Progenitor cell of endocrine pancreas (in vitro differentiated cells): ENCODE measurements around the gene GNRHR. TPM values are rescaled to one million over a fixed set of nuclear protein-coding genes. Genes with fewer than 3 reads are reported as not detected.

Experiments used
- DNase-seq: peaks from one replicate; pipeline ENCODE4 v3.0.0; 2021; ENCODE audit warnings: low spot score; ENCODE audit not compliant: unreplicated experiment
- H3K27ac Mint-ChIP-seq: 2 replicates; pipeline ENCODE4 v1.8.0; 2021; ENCODE audit warnings: mild to moderate bottlenecking, moderate library complexity, mixed read lengths
- H3K27me3 Mint-ChIP-seq: 2 replicates; pipeline ENCODE4 v1.8.0; 2021; ENCODE audit warnings: mixed read lengths
- H3K36me3 Mint-ChIP-seq: 2 replicates; pipeline ENCODE4 v1.8.0; 2022; ENCODE audit warnings: mixed read lengths; ENCODE audit not compliant: insufficient read depth
- H3K4me1 Mint-ChIP-seq: 2 replicates; pipeline ENCODE4 v1.8.0; 2021; ENCODE audit warnings: low read depth, mixed read lengths
- H3K4me3 Mint-ChIP-seq: 2 replicates; pipeline ENCODE4 v1.8.0; 2021; ENCODE audit warnings: low read depth, mild to moderate bottlenecking, moderate library complexity, mixed read lengths
- H3K9me3 Mint-ChIP-seq: 2 replicates; pipeline ENCODE4 v1.8.0; 2021; ENCODE audit warnings: low read depth, mixed read lengths
- total RNA-seq: library from RNA; stranded (reverse); gene quantifications from 2 replicates; pipeline ENCODE4 v1.2.1, GENCODE V29; 2021
- TF ChIP-seq, protein P1 (sequence below): fragments of 200-600 bp; sonication (generic); IDR thresholded peaks from one replicate; pipeline ENCODE4 v1.5.0; 2021; ENCODE audit warnings: antibody characterized with exemption, mild to moderate bottlenecking; ENCODE audit not compliant: unreplicated experiment

GNRHR gene
- total RNA-seq, 1 donor from 2014 or later = not detected

DNA sequence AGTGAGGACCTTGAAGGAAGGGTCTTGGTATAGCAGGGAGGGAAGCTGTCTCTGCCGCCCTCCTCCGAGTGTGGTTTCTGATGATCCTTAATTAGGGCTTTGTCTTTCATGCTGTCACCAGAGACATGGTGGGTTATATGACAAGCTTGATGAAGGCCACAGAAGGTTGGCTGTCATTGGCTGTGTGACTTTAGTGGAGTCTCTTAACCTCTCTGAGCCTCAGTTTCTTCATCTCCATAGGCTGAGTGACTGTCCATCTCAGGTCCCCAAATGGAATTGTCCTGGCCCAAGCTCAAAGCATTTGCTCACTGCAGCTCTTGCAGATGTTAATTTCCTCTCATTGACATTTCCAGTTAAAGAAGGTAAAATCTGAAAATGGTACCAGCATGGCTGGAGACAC lies 36.6 kb downstream of the GNRHR start:
- no peaks in the 10 kb centered on the region for H3K9me3 Mint-ChIP-seq
- no peak overlapping the region for H3K27ac Mint-ChIP-seq
- no peak overlapping the region for H3K4me3 Mint-ChIP-seq
- H3K4me1 Mint-ChIP-seq = peaks cover 7% of the 10 kb centered on the region
- no peak for DNase-seq
- no peaks in the 10 kb centered on the region for H3K27me3 Mint-ChIP-seq
- peaks cover 18% of the 10 kb centered on the region for H3K36me3 Mint-ChIP-seq
- TF ChIP-seq, protein P1, sequence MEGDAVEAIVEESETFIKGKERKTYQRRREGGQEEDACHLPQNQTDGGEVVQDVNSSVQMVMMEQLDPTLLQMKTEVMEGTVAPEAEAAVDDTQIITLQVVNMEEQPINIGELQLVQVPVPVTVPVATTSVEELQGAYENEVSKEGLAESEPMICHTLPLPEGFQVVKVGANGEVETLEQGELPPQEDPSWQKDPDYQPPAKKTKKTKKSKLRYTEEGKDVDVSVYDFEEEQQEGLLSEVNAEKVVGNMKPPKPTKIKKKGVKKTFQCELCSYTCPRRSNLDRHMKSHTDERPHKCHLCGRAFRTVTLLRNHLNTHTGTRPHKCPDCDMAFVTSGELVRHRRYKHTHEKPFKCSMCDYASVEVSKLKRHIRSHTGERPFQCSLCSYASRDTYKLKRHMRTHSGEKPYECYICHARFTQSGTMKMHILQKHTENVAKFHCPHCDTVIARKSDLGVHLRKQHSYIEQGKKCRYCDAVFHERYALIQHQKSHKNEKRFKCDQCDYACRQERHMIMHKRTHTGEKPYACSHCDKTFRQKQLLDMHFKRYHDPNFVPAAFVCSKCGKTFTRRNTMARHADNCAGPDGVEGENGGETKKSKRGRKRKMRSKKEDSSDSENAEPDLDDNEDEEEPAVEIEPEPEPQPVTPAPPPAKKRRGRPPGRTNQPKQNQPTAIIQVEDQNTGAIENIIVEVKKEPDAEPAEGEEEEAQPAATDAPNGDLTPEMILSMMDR = no peak

DNA sequence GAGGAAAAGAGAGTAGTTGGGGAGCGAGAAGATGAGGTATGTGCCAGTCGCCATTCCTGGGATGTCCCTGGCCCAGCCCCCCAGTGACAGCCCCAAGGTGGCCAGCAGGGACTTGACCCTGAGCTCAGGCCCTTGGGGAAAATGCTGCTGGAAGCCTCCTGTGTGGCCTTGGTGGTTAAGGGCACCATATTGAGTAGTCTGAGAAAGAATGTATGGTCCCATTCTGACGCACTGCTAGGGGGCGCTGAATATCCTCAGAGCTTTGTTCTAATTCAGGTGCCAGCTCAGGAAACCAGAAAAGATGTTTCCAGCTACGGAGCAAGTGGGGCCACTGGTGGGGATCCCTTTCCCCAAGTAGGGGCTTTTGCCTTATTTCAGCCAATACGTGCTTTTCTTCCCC lies 39.2 kb downstream of the GNRHR start:
- Mint-ChIP-seq H3K4me1 (peaks cover 8% of the 10 kb centered on the region), H3K4me3 (no peak overlapping the region), H3K36me3 (peaks cover 6% of the 10 kb centered on the region), H3K27me3 (no peaks in the 10 kb centered on the region), H3K27ac (no peak overlapping the region), H3K9me3 (no peaks in the 10 kb centered on the region)
- DNase-seq = no peak
- TF ChIP-seq, protein P1 = no peak

DNA sequence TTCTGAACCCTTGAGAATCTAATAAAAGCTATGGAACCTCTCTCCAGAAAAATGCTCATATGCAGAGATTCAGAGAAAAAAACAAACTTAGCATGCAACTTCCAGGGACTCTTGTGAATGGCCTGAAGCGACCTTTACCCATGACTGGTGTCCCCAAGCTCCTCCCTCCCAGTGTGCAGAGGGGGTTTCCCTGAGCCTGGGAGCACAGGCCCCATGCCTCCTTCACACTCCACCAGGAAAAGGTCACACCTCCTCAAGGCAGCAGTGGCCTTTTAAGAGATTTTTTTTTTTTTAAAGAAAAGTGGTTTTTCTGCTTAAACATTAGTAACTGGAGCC lies 40.0 kb downstream of the GNRHR start:
- Mint-ChIP-seq H3K27me3 (no peaks in the 10 kb centered on the region), H3K9me3 (no peaks in the 10 kb centered on the region), H3K4me3 (no peak overlapping the region), H3K36me3 (peaks cover 8% of the 10 kb centered on the region), H3K27ac (no peak overlapping the region), H3K4me1 (peaks cover 8% of the 10 kb centered on the region)
- TF ChIP-seq, protein P1 = no peak
- no peak for DNase-seq

DNA sequence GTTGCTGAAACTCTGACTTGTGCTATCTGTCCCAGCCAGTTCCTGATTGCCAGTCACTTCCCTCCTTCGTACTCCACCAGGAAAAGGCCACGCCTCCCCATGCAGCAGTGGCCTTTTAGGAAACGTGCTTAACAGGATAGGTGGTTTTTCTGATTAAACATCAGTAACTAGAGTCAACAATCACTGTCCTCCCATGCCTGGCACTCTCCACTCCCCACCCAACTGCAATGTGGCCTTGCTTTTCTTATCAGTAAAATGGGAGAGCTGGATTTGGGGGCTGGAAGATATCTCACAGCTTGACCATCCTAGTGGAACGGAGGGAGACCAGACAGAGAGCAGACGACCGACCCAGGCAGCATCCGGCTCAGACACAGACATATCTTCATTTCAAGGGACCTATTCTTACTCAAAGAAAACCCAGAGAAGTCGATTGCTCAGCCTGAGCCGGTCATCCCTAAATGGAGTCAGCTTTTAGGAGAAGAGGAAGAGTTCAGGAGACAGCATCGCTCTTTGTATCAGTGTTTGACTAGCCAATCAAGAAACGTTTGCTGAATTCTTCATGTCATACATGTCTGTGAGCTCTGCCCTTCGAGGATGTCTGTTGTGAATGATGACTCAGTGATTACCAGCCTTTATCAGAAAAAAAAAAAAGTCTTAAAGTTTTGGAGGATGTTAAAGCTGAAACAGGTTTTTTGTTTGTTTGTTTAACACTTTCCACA lies 40.5 kb downstream of the GNRHR start:
- H3K27ac Mint-ChIP-seq = peak overlapping the region; percentile 59
- H3K4me3 Mint-ChIP-seq = no peak overlapping the region
- peaks cover 8% of the 10 kb centered on the region for H3K36me3 Mint-ChIP-seq

DNA sequence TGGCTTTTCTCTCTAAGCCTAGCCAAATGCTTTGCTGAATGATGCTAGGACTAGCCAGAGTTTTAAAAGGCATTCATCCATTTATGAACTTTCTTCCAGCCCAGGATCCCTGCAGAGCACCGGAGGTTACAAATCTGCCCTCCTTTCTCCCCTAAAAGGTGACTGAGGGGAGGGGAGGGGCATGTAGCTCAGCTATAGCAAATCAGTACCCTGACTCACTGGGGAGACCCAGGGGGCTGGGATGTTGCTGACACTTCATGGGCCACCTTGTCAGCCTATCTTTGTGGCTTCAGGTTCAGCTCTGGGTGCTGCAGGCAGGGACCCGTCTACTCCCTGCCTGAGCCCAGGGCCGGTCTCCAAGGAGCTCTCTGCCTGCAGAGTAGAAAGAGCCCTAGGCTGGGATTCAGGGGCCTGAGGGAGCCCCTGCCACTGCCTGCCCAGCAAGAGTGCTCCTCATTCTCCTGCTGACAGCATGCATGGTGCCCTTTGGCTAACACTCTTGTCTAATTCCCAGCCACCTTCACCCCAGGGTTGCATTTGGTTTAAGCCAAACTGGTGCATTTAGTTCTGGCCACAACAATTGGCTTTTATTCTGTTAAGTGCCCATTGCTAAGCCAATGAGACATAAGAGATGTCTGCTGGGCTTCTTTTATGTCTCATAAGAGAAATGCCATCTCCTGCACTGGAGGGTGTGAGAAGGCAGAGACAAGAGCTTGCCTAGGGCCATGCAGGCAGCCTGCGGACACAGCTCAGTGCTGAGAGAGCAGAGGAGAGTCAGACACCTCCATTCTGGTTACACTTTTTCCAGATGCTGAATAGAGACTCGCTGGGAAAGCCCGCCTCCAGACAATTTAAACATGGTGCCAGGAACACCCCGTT lies 41.3 kb downstream of the GNRHR start:
- H3K4me1 Mint-ChIP-seq = peaks cover 8% of the 10 kb centered on the region
- peak overlapping the region; percentile 59 for H3K27ac Mint-ChIP-seq
- H3K9me3 Mint-ChIP-seq = no peaks in the 10 kb centered on the region
- H3K27me3 Mint-ChIP-seq = no peaks in the 10 kb centered on the region
- TF ChIP-seq, protein P1 = no peak
- H3K4me3 Mint-ChIP-seq = no peak overlapping the region
- no peak for DNase-seq
- H3K36me3 Mint-ChIP-seq = peaks cover 8% of the 10 kb centered on the region

More for the DNA sequence above, 40.5 kb downstream of the GNRHR start:
- H3K9me3 Mint-ChIP-seq = no peaks in the 10 kb centered on the region
- TF ChIP-seq, protein P1 = no peak
- no peak for DNase-seq
- peaks cover 8% of the 10 kb centered on the region for H3K4me1 Mint-ChIP-seq
- H3K27me3 Mint-ChIP-seq = no peaks in the 10 kb centered on the region
